22Rv1 (cell line): ENCODE data around the gene KIAA1958.

Experiments used
- ZFX ChIP-seq: fragments of 450-650 bp; IDR thresholded peaks from 2 replicates; pipeline ENCODE4 v1.6.1; 2017; ENCODE audit warnings: antibody characterized with exemption, borderline replicate concordance
- TF ChIP-seq, protein P1 (sequence below): fragments of 450-650 bp; IDR thresholded peaks from 2 replicates; pipeline ENCODE4 v1.5.1; 2017; ENCODE audit warnings: mild to moderate bottlenecking

DNA sequence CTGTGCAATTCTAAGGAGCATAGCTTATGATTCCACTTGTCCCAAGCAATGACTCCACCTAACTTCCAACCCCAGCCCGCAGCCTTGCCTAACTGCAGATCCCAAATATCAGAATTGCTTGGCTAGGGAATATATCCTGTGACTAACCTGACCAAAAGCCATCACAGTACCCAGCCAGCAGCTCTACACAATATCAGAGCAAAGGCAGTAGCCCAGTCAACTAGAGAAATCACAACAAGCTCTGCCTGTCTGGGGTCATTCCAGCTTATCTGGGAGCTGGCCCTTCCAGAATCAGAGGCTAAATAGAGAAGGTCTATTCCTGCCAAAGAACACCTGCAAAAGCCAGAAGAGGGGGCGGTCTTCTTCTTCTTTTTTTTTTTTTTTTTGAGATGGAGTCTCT is 9.3 kb upstream of the KIAA1958 start:
- TF ChIP-seq, protein P1, sequence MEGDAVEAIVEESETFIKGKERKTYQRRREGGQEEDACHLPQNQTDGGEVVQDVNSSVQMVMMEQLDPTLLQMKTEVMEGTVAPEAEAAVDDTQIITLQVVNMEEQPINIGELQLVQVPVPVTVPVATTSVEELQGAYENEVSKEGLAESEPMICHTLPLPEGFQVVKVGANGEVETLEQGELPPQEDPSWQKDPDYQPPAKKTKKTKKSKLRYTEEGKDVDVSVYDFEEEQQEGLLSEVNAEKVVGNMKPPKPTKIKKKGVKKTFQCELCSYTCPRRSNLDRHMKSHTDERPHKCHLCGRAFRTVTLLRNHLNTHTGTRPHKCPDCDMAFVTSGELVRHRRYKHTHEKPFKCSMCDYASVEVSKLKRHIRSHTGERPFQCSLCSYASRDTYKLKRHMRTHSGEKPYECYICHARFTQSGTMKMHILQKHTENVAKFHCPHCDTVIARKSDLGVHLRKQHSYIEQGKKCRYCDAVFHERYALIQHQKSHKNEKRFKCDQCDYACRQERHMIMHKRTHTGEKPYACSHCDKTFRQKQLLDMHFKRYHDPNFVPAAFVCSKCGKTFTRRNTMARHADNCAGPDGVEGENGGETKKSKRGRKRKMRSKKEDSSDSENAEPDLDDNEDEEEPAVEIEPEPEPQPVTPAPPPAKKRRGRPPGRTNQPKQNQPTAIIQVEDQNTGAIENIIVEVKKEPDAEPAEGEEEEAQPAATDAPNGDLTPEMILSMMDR, result no peak
- TF ChIP-seq ZFX, result no peak
